Parathyroid adenoma (tissue), 2 donors: ENCODE results near the gene METTL13.

Experiments
- H2AFZ ChIP-seq: fragments of 300-600 bp; sonication (generic); one replicate; pipeline ENCODE4 v1.7.0; 2017; ENCODE audit warnings: antibody characterized with exemption, mild to moderate bottlenecking
- H3K27ac ChIP-seq: fragments of 300-600 bp; sonication (generic); one replicate; pipeline ENCODE4 v1.7.0; 2017
- H3K27me3 ChIP-seq: fragments of 300-600 bp; sonication (generic); one replicate; pipeline ENCODE4 v1.7.0; 2017; ENCODE audit warnings: low read length; ENCODE audit not compliant: control insufficient read depth, insufficient read depth
- H3K36me3 ChIP-seq: fragments of 300-600 bp; sonication (generic); one replicate; pipeline ENCODE4 v1.7.0; 2017; ENCODE audit warnings: low read length; ENCODE audit not compliant: control insufficient read depth, insufficient read depth
- H3K4me1 ChIP-seq: fragments of 300-600 bp; sonication (generic); one replicate; pipeline ENCODE4 v1.7.0; 2017; ENCODE audit warnings: control low read depth
- H3K4me2 ChIP-seq: fragments of 300-600 bp; sonication (generic); one replicate; pipeline ENCODE4 v1.7.0; 2017; ENCODE audit warnings: low read length
- H3K4me3 ChIP-seq: fragments of 300-600 bp; sonication (generic); one replicate; pipeline ENCODE4 v1.7.0; 2017; ENCODE audit warnings: low read depth, low read length
- H3K79me2 ChIP-seq: fragments of 300-600 bp; sonication (generic); one replicate; pipeline ENCODE4 v1.7.0; 2017; ENCODE audit warnings: control low read depth
- H3K9ac ChIP-seq: fragments of 300-600 bp; sonication (generic); one replicate; pipeline ENCODE4 v1.7.0; 2017; ENCODE audit warnings: mild to moderate bottlenecking
- H3K9me3 ChIP-seq: fragments of 300-600 bp; sonication (generic); one replicate; pipeline ENCODE4 v1.7.0; 2017; ENCODE audit warnings: low read length; ENCODE audit not compliant: control insufficient read depth
- CTCF ChIP-seq: fragments of 300-600 bp; sonication (generic); IDR thresholded peaks from one replicate; pipeline ENCODE4 v1.7.0; 2017; ENCODE audit warnings: antibody characterized with exemption, mild to moderate bottlenecking
- donor health status: primary hyperparathyroidism.

METTL13 gene

GRCh38 chr1:171809834-171810233 lies 28.4 kb downstream of the METTL13 start:
- no peaks in the 10 kb centered on the region for H3K9me3 ChIP-seq
- H3K36me3 ChIP-seq: no peaks in the 10 kb centered on the region
- peaks cover 6% of the 10 kb centered on the region for H3K4me1 ChIP-seq
- H3K9ac ChIP-seq: no peak overlapping the region
- no peak overlapping the region for H2AFZ ChIP-seq
- H3K27ac ChIP-seq: no peak overlapping the region
- no peak overlapping the region for H3K4me3 ChIP-seq
- TF ChIP-seq CTCF: no peak
- no peaks in the 10 kb centered on the region for H3K27me3 ChIP-seq
- no peak overlapping the region for H3K4me2 ChIP-seq
- H3K79me2 ChIP-seq: no peaks in the 10 kb centered on the region

- Histone ChIP-seq H3K27me3 (no peaks in the 10 kb centered on the region), H3K4me1 (no peaks in the 10 kb centered on the region), H3K79me2 (no peaks in the 10 kb centered on the region), H3K4me3 (no peak overlapping the region), H3K4me2 (no peak overlapping the region), H3K36me3 (no peaks in the 10 kb centered on the region), H3K27ac (no peak overlapping the region), H3K9ac (no peak overlapping the region), H3K9me3 (no peaks in the 10 kb centered on the region), H2AFZ (no peak overlapping the region)
- no peak for TF ChIP-seq CTCF
Measured at GRCh38 chr1:171811672-171812071, 30.2 kb downstream of the METTL13 start.

GRCh38 chr1:171814692-171815091 lies 33.2 kb downstream of the METTL13 start:
- Histone ChIP-seq H3K4me1 (no peaks in the 10 kb centered on the region), H3K36me3 (no peaks in the 10 kb centered on the region), H3K4me2 (no peak overlapping the region), H3K79me2 (no peaks in the 10 kb centered on the region), H3K27me3 (no peaks in the 10 kb centered on the region), H3K9ac (no peak overlapping the region), H3K4me3 (no peak overlapping the region), H3K27ac (no peak overlapping the region), H3K9me3 (no peaks in the 10 kb centered on the region), H2AFZ (no peak overlapping the region)
- TF ChIP-seq CTCF: no peak

GRCh38 chr1:171816300-171816901 lies 34.9 kb downstream of the METTL13 start:
- Histone ChIP-seq H3K4me2 (no peak overlapping the region), H3K4me1 (no peaks in the 10 kb centered on the region), H3K9me3 (no peaks in the 10 kb centered on the region), H3K36me3 (no peaks in the 10 kb centered on the region), H3K9ac (no peak overlapping the region), H3K4me3 (no peak overlapping the region), H3K27me3 (no peaks in the 10 kb centered on the region), H3K27ac (no peak overlapping the region), H3K79me2 (no peaks in the 10 kb centered on the region), H2AFZ (no peak overlapping the region)
- no peak for TF ChIP-seq CTCF
